Liver (tissue), 3 donors: Measurements from ENCODE around the gene SIRT4.

Experiments
- CTCF ChIP-seq: fragments of 150-350 bp; IDR thresholded peaks from 2 replicates; pipeline ENCODE4 v1.5.1; 2017; ENCODE audit warnings: improper control_type of control experiment, low read depth, low read length; ENCODE audit not compliant: missing input control
- EGR1 ChIP-seq, 2 donors: IDR thresholded peaks; 2 replicates each; pipeline ENCODE4 v1.6.1; 2016 to 2018; ENCODE audit warnings: antibody characterized with exemption in 2 of 2, low read depth in 2 of 2
- FOXA1 ChIP-seq: IDR thresholded peaks from 2 replicates; pipeline ENCODE4 v1.6.1; 2016; ENCODE audit warnings: antibody characterized with exemption
- GABPA ChIP-seq, 2 donors: IDR thresholded peaks in 1 of 2; conservative IDR thresholded peaks in 1 of 2; 2 replicates each; pipeline ENCODE4 v1.6.1; 2016; ENCODE audit warnings: antibody characterized with exemption in 2 of 2, mild to moderate bottlenecking in 1 of 2, moderate library complexity in 1 of 2
- HNF4A ChIP-seq, 2 donors: conservative IDR thresholded peaks; 2 replicates each; pipeline ENCODE4 v1.6.1; 2016; ENCODE audit warnings: antibody characterized with exemption in 2 of 2, mild to moderate bottlenecking in 2 of 2
- RAD21 ChIP-seq, 2 donors: IDR thresholded peaks; 2 replicates each; pipeline ENCODE4 v1.6.1; 2016; ENCODE audit warnings: antibody characterized with exemption in 2 of 2, mild to moderate bottlenecking in 2 of 2
- TAF1 ChIP-seq: conservative IDR thresholded peaks from 2 replicates; pipeline ENCODE4 v1.6.1; 2016; ENCODE audit warnings: antibody characterized with exemption, mild to moderate bottlenecking
- TF ChIP-seq, protein P1 (sequence below): IDR thresholded peaks from 2 replicates; pipeline ENCODE4 v1.6.1; 2016; ENCODE audit warnings: antibody characterized with exemption
- donor health status: healthy.
- donor health status: healthy.

- TF ChIP-seq TAF1 = no peak
- no peak for TF ChIP-seq CTCF
- TF ChIP-seq, protein P1, sequence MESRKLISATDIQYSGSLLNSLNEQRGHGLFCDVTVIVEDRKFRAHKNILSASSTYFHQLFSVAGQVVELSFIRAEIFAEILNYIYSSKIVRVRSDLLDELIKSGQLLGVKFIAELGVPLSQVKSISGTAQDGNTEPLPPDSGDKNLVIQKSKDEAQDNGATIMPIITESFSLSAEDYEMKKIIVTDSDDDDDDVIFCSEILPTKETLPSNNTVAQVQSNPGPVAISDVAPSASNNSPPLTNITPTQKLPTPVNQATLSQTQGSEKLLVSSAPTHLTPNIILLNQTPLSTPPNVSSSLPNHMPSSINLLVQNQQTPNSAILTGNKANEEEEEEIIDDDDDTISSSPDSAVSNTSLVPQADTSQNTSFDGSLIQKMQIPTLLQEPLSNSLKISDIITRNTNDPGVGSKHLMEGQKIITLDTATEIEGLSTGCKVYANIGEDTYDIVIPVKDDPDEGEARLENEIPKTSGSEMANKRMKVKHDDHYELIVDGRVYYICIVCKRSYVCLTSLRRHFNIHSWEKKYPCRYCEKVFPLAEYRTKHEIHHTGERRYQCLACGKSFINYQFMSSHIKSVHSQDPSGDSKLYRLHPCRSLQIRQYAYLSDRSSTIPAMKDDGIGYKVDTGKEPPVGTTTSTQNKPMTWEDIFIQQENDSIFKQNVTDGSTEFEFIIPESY = no peak
- no peak for TF ChIP-seq RAD21 (IDR thresholded peaks at IDR 0.05)
- no peak for TF ChIP-seq GABPA (IDR thresholded peaks at IDR 0.05 in 1 of 2, conservative IDR thresholded peaks at IDR 0.05 in 1 of 2)
- no peak for TF ChIP-seq HNF4A (conservative IDR thresholded peaks at IDR 0.05)
- no peak for TF ChIP-seq FOXA1
- no peak for TF ChIP-seq EGR1 (IDR thresholded peaks at IDR 0.05; ENCODE audit: low read depth in 2 of 2)
Measured at GRCh38 chr12:120283318-120283717, 18.8 kb upstream of the SIRT4 start.
